ENCODE data around the gene ENO2. TPM values are rescaled to one million over a fixed set of nuclear protein-coding genes. Genes with fewer than 3 reads are reported as not detected.

The ENO2 gene
- total and polyA plus RNA-seq, 3 donors from 2014 or later, result 8.8 to 14.3 (median 8.9) TPM

DNA sequence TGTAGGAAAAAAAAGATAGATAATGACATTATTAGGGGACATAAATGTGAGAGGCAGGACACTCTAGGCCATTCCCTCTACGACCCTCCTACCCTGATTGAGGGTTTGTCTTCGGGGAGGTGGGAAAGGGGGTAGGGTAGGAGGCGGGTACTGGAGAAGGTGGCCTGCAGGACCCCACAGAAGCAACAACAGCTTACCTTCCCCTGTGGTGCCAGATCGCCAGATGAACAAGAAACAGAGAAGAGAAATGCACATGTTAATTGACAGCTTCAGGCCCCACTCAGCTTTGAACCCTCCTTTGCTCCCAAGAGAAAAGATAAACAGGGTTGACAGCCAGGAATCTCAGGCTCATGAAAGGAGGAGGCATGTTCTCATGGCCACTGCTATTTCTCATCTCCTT lies 51.3 kb downstream of the ENO2 start:
- Histone ChIP-seq H3K4me3 (no peak overlapping the region), H3K4me1 (peaks cover 32% of the 10 kb centered on the region), H3K27me3 (no peaks in the 10 kb centered on the region), H3K36me3 (ENCODE audit: low read depth, missing control alignments) (no peaks in the 10 kb centered on the region), H3K9me3 (no peaks in the 10 kb centered on the region), H3K27ac (no peak overlapping the region)
- DNase-seq, result no peak
- WGBS, 2 donors, result 73 to 85% methylated on average over 3 to 4 of the region's 4 CpGs
- TF ChIP-seq, protein P1, sequence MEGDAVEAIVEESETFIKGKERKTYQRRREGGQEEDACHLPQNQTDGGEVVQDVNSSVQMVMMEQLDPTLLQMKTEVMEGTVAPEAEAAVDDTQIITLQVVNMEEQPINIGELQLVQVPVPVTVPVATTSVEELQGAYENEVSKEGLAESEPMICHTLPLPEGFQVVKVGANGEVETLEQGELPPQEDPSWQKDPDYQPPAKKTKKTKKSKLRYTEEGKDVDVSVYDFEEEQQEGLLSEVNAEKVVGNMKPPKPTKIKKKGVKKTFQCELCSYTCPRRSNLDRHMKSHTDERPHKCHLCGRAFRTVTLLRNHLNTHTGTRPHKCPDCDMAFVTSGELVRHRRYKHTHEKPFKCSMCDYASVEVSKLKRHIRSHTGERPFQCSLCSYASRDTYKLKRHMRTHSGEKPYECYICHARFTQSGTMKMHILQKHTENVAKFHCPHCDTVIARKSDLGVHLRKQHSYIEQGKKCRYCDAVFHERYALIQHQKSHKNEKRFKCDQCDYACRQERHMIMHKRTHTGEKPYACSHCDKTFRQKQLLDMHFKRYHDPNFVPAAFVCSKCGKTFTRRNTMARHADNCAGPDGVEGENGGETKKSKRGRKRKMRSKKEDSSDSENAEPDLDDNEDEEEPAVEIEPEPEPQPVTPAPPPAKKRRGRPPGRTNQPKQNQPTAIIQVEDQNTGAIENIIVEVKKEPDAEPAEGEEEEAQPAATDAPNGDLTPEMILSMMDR (IDR thresholded peaks at IDR 0.05), result no peak
- no peak for TF ChIP-seq POLR2A (IDR thresholded peaks at IDR 0.05)
- intact Hi-C loops (cut with DNase I; ENCODE audit: low total_unique reads), result no loop called here

DNA sequence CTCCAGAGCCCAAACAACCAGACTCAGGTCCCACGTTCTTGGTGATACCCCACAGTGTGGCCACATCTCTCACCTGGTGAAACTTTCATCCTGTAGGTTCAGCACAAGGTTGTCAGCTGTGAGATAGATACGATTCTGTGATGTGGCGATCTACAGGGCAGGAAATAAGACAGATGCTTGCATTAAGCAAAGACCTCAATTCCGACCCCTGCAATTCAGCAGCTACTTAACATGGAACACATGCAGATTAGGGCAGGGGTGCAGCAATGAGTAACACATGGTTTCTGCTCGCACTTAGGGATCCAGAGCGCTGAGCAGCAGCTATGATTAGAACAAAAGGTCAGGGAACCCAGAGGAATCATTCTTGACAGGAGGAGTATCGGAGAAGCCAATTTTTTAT lies 52.0 kb downstream of the ENO2 start:
- intact Hi-C loops (cut with DNase I; ENCODE audit: low total_unique reads), result no loop called here
- H3K27ac ChIP-seq, result no peak overlapping the region

DNA sequence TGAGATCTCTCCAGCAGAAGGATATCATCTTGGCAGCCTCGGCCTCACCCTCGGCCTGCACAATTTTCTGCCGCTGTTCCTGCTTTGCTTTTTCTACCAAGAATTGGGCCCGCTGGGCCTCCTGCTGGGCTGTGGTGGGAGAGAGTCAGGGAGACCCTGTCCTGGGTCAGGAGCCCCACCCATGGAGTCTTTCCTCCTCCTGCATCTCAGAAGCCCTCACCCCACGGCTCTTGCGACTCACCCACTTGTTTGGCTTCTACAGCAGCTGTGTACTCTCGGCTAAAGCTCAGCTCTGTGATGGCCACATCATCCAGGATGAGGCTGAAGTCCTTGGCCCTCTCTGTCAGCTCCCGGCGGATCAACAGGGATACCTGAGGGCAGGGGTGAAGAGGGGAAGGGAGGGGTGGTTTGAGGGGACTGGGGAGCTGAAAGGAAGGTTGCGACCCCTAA lies 53.3 kb downstream of the ENO2 start:
- Histone ChIP-seq H3K4me1 (peaks cover 22% of the 10 kb centered on the region), H3K4me3 (no peak overlapping the region), H3K9me3 (no peaks in the 10 kb centered on the region), H3K36me3 (ENCODE audit: low read depth, missing control alignments) (no peaks in the 10 kb centered on the region), H3K27me3 (no peaks in the 10 kb centered on the region), H3K27ac (no peak overlapping the region)
- TF ChIP-seq, protein P1 (IDR thresholded peaks at IDR 0.05), result no peak
- TF ChIP-seq POLR2A (IDR thresholded peaks at IDR 0.05), result no peak
- no peak for DNase-seq
- intact Hi-C loops (cut with DNase I; ENCODE audit: low total_unique reads), result no loop called here
- WGBS, 2 donors, result 79 to 92% methylated on average over 7 to 10 of the region's 10 CpGs

More for the DNA sequence above, 52.0 kb downstream of the ENO2 start:
- Histone ChIP-seq H3K9me3 (no peaks in the 10 kb centered on the region), H3K36me3 (ENCODE audit: low read depth, missing control alignments) (no peaks in the 10 kb centered on the region), H3K27me3 (no peaks in the 10 kb centered on the region), H3K4me1 (peaks cover 27% of the 10 kb centered on the region), H3K4me3 (no peak overlapping the region)
- no peak for TF ChIP-seq POLR2A (IDR thresholded peaks at IDR 0.05)
- TF ChIP-seq, protein P1 (IDR thresholded peaks at IDR 0.05), result no peak
- WGBS, 2 donors, result 82 to 86% methylated on average over 7 of the region's 7 CpGs
- no peak for DNase-seq

DNA sequence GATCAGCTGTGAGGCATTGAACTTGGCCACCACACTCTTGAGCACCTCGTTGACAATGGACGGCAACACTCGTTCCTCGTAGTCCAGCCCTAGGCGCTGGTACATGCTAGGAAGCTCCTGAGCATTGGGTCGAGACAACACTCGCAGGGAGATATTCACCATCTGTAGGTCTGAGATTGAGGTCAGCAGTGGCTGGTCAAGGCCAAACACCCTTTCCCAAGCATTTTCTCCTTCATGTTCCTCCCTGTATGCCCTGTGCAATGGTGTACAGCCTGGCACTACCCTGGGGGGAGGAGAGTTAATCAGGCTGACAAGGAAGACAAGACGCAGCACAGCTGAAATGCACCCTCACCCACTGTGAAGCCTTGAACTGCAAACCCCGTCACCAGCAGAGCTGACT lies 54.0 kb downstream of the ENO2 start:
- no peak overlapping the region for H3K27ac ChIP-seq
- WGBS, 2 donors, result 80 to 81% methylated on average over 9 of the region's 9 CpGs
- peaks cover 22% of the 10 kb centered on the region for H3K4me1 ChIP-seq
- H3K27me3 ChIP-seq, result no peaks in the 10 kb centered on the region
- TF ChIP-seq, protein P1 (IDR thresholded peaks at IDR 0.05), result no peak
- no peak for TF ChIP-seq POLR2A (IDR thresholded peaks at IDR 0.05)
- no peaks in the 10 kb centered on the region for H3K36me3 ChIP-seq (ENCODE audit: low read depth, missing control alignments)
- no peak for DNase-seq
- no peak overlapping the region for H3K4me3 ChIP-seq
- intact Hi-C loops (cut with DNase I; ENCODE audit: low total_unique reads), result no loop called here
- H3K9me3 ChIP-seq, result no peaks in the 10 kb centered on the region

DNA sequence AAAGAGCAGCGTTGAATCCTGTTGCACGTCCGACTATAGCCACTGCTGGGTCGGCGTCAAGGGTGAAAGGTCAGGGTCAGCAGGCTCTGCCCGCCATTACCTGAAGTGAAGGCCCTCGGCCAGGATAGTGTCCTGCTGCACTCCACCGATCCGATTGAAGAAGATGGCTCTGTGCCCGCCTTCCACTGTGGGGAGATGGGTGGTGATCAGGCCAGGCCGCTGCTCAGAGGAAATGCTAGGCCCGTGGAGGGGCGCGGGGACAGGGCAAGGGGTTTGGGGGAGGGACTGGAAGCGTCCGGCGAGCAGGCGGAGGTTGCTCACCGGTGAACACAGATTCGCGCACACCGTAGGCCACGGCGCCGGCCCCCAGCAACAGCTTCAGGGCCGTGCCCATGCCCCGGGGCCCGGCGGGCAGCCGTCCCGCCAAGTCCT lies 55.7 kb downstream of the ENO2 start:
- WGBS, 2 donors, result 0% methylated on average over 10 to 28 of the region's 31 CpGs
- Histone ChIP-seq H3K27me3 (no peaks in the 10 kb centered on the region), H3K36me3 (ENCODE audit: low read depth, missing control alignments) (no peaks in the 10 kb centered on the region), H3K9me3 (no peaks in the 10 kb centered on the region), H3K4me1 (peaks cover 18% of the 10 kb centered on the region), H3K27ac (peak overlapping the region; percentile 13 to 87), H3K4me3 (peak overlapping the region; percentile 87)
- peak; percentile 38 for DNase-seq
- TF ChIP-seq POLR2A (IDR thresholded peaks at IDR 0.05), result no peak
- TF ChIP-seq, protein P1 (IDR thresholded peaks at IDR 0.05), result no peak
- intact Hi-C loops (cut with DNase I; ENCODE audit: low total_unique reads), result no loop called here
